Adrenal gland (tissue), 5 donors: Measurements from ENCODE around the gene TAS1R1.

ENCODE experiments used
- CTCF ChIP-seq, 6 experiments: fragments of 450-650 bp in 4 of 6; fragments of 200-600 bp in 2 of 6; sonication (generic) in 1 of 6; IDR thresholded peaks; 1 replicate in 5 of 6; 2 replicates in 1 of 6; pipeline versions ENCODE4 v1.5.1 to v1.8.0; 2016 to 2021; ENCODE audit warnings: antibody characterized with exemption in 6 of 6, mild to moderate bottlenecking in 2 of 6, moderate library complexity in 1 of 6
- POLR2A ChIP-seq, 2 donors: fragments of 450-650 bp; IDR thresholded peaks; one replicate each; pipeline ENCODE4 v1.6.1; 2017; ENCODE audit warnings: antibody characterized with exemption in 2 of 2, mild to moderate bottlenecking in 2 of 2, moderate library complexity in 1 of 2
- donor health status: DM: no; HTN: no; CAD: no.

- TF ChIP-seq POLR2A (IDR thresholded peaks at IDR 0.05) (no peak), CTCF (IDR thresholded peaks at IDR 0.05) (no peak)
Observed at GRCh38 chr1:6530504-6531160, 24.5 kb upstream of the TAS1R1 start.
